Panc1 (cell line): Measurements from ENCODE around the gene SPARCL1. TPM values are rescaled to one million over a fixed set of nuclear protein-coding genes. Genes with fewer than 3 reads are reported as not detected.

ENCODE experiments used
- ATAC-seq: fragments of 200-7000 bp; cut with Tn5 transposase; 2 replicates; pipeline ENCODE4 v1.9.1; 2020; ENCODE audit warnings: mild to moderate bottlenecking, moderate library complexity
- BruUV-seq: library from RNA; stranded (reverse); fragments of 400-500 nt; replicated peaks from 2 replicates; lab custom pipeline; 2021; lab: Mats Ljungman, UMichigan
- CTCF ChIA-PET: fragments of 300-600 bp; sonication (Branson Sonifier 250); formaldehyde crosslinking; loops from one replicate; lab custom pipeline; 2022; ENCODE audit warnings: antibody characterized with exemption; lab: Charles Lee
- POLR2A ChIA-PET: fragments of 300-600 bp; sonication (Branson Sonifier 250); formaldehyde crosslinking; loops from one replicate; lab custom pipeline; 2022; ENCODE audit warnings: antibody characterized with exemption; lab: Charles Lee
- DNase-seq: peaks from one replicate; pipeline ENCODE4 v3.0.0-alpha.2; 2010; ENCODE audit warnings: low read depth, low spot score
- H3K27ac ChIP-seq: 2 replicates; pipeline ENCODE4 v1.5.1; 2011; ENCODE audit warnings: mild to moderate bottlenecking, low read length, inconsistent platforms
- H3K27me3 ChIP-seq: fragments of 200-500 bp; sonication (Bioruptor generic); 2 replicates; pipeline ENCODE4 v1.6.0; 2014; ENCODE audit warnings: low read length, inconsistent platforms; ENCODE audit not compliant: control insufficient read depth, insufficient read depth
- H3K36me3 ChIP-seq: fragments of 200-500 bp; sonication (Bioruptor generic); 2 replicates; pipeline ENCODE4 v1.5.1; 2014; ENCODE audit warnings: inconsistent platforms, mild to moderate bottlenecking, low read length, moderate library complexity; ENCODE audit not compliant: control insufficient read depth, insufficient read depth
- H3K4me1 ChIP-seq: 2 replicates; pipeline ENCODE4 v1.5.1; 2011; ENCODE audit warnings: inconsistent platforms, mild to moderate bottlenecking, low read length, moderate library complexity; ENCODE audit not compliant: control insufficient read depth, insufficient read depth
- H3K4me3 ChIP-seq, 2 experiments: 2 replicates each; pipeline ENCODE4 v1.5.1; 2011 to 2012; ENCODE audit warnings: low read depth in 2 of 2, low read length in 2 of 2, mild to moderate bottlenecking in 2 of 2, inconsistent platforms in 1 of 2, moderate library complexity in 1 of 2
- H3K9me3 ChIP-seq: fragments of 200-500 bp; sonication (Bioruptor generic); 2 replicates; pipeline ENCODE4 v1.5.1; 2014; ENCODE audit warnings: low read depth, mild to moderate bottlenecking, inconsistent platforms, low read length, moderate library complexity; ENCODE audit not compliant: control insufficient read depth, insufficient read depth
- CTCF ChIP-seq: fragments of 450-650 bp; IDR thresholded peaks from 2 replicates; pipeline ENCODE4 v1.5.1; 2017; ENCODE audit warnings: mild to moderate bottlenecking
- POLR2AphosphoS5 ChIP-seq: IDR thresholded peaks from 2 replicates; pipeline ENCODE4 v1.6.1; 2012; ENCODE audit warnings: mild to moderate bottlenecking, low read depth, low read length, moderate library complexity
- REST ChIP-seq, 2 experiments: IDR thresholded peaks; 2 replicates each; pipeline ENCODE4 v1.6.1; 2011 to 2012; ENCODE audit warnings: low read depth in 2 of 2, control low read depth in 1 of 2, low read length in 1 of 2, mild to moderate bottlenecking in 1 of 2, moderate library complexity in 1 of 2; ENCODE audit not compliant: insufficient read depth in 1 of 2
- SIN3A ChIP-seq: IDR thresholded peaks from 2 replicates; pipeline ENCODE4 v1.6.1; 2012; ENCODE audit warnings: low read depth, mild to moderate bottlenecking, low read length, moderate library complexity, borderline replicate concordance; ENCODE audit not compliant: insufficient read depth
- TCF7L2 ChIP-seq: IDR thresholded peaks from 2 replicates; pipeline ENCODE4 v1.6.1; 2011; ENCODE audit warnings: mild to moderate bottlenecking, low read depth, low read length, inconsistent platforms
- in situ Hi-C: cut with HindIII; loops from 2 replicates; pipeline ENCODE4 v1.10.0; 2016; ENCODE audit warnings: low sequenced_read_pairs, low pct_unique_long_range_greater_than_20kb
- intact Hi-C: fragments of 100-400 bp; cut with micrococcal nuclease; formaldehyde crosslinking; loops from one replicate; pipeline ENCODE4 v1.10.0; 2022; ENCODE audit not compliant: unreplicated experiment
- total RNA-seq: library from RNA; stranded (reverse); gene quantifications from one replicate; pipeline ENCODE4 v1.2.1, GENCODE V29; 2021; ENCODE audit not compliant: unreplicated experiment

The SPARCL1 gene
- total RNA-seq, 1 experiment from 2014 or later = 0.57 TPM

- Histone ChIP-seq H3K4me1 (no peaks in the 10 kb centered on the region), H3K36me3 (no peaks in the 10 kb centered on the region), H3K9me3 (no peaks in the 10 kb centered on the region), H3K27ac (no peak overlapping the region), H3K4me3 (no peak overlapping the region), H3K27me3 (no peaks in the 10 kb centered on the region)
- DNase-seq (no peak), ATAC-seq (no peak)
- in situ Hi-C loops (no loop called here), intact Hi-C loops (no loop called here)
- ChIA-PET POLR2A (no interaction called here), CTCF (no interaction called here)
- no peak for TF ChIP-seq SIN3A
- TF ChIP-seq CTCF = no peak
- no peak for TF ChIP-seq POLR2AphosphoS5
- no peak for TF ChIP-seq TCF7L2
- TF ChIP-seq REST (IDR thresholded peaks at IDR 0.05; ENCODE audit: insufficient read depth in 1 of 2, low read depth in 2 of 2, low read length in 1 of 2) = no peak
- no TSS peak for BruUV-seq
These were observed 22.2 kb upstream of the SPARCL1 start for GRCh38 chr4:87551361-87551760.

- TF ChIP-seq POLR2AphosphoS5 (no peak), CTCF (no peak), TCF7L2 (no peak), SIN3A (no peak), REST (IDR thresholded peaks at IDR 0.05; ENCODE audit: insufficient read depth in 1 of 2, low read depth in 2 of 2, low read length in 1 of 2) (no peak)
- Histone ChIP-seq H3K27ac (no peak overlapping the region), H3K4me1 (no peaks in the 10 kb centered on the region), H3K4me3 (no peak overlapping the region), H3K9me3 (no peaks in the 10 kb centered on the region), H3K36me3 (no peaks in the 10 kb centered on the region), H3K27me3 (no peaks in the 10 kb centered on the region)
- no TSS peak for BruUV-seq
- DNase-seq (no peak), ATAC-seq (no peak)
- ChIA-PET CTCF (no interaction called here), POLR2A (no interaction called here)
- intact Hi-C loops (no loop called here), in situ Hi-C loops (no loop called here)
These were observed 18.0 kb upstream of the SPARCL1 start for GRCh38 chr4:87547016-87547708.
